Lower lobe of right lung (tissue), 2 donors: ENCODE data around the gene BID. TPM values are rescaled to one million over a fixed set of nuclear protein-coding genes. Genes with fewer than 3 reads are reported as not detected.

ENCODE experiments used
- ATAC-seq, 2 donors: fragments of 200-7000 bp; cut with Tn5 transposase; one replicate each; pipeline ENCODE4 v1.9.1; 2020 to 2022; ENCODE audit warnings: mild to moderate bottlenecking in 2 of 2, moderate library complexity in 2 of 2
- DNase-seq: peaks from one replicate; pipeline ENCODE4 v3.0.0-alpha.2; 2020
- H3K27ac ChIP-seq: fragments of 200-600 bp; one replicate; pipeline ENCODE4 v1.8.0; 2022
- H3K27me3 ChIP-seq: fragments of 200-600 bp; one replicate; pipeline ENCODE4 v1.8.0; 2022; ENCODE audit warnings: low read depth
- H3K36me3 ChIP-seq: fragments of 200-600 bp; one replicate; pipeline ENCODE4 v1.8.0; 2022; ENCODE audit warnings: mild to moderate bottlenecking
- H3K4me1 ChIP-seq: fragments of 200-600 bp; one replicate; pipeline ENCODE4 v1.8.0; 2022
- H3K4me3 ChIP-seq: fragments of 200-600 bp; one replicate; pipeline ENCODE4 v1.8.0; 2022; ENCODE audit warnings: mild to moderate bottlenecking
- H3K9me3 ChIP-seq: fragments of 200-600 bp; one replicate; pipeline ENCODE4 v1.8.0; 2022
- intact Hi-C: fragments of 100-400 bp; cut with DNase I; formaldehyde crosslinking; loops from one replicate; pipeline ENCODE4 v1.11.0; 2022
- total RNA-seq: library from RNA; stranded (reverse); fragmentation: NEBNext Ultra II Directional; extraction: Animal tissue kit (Norgen Biotek cat#: 25700); gene quantifications from one replicate; pipeline ENCODE4 v1.2.1, GENCODE V29; 2021
- TF ChIP-seq, protein P1 (sequence below): fragments of 200-600 bp; IDR thresholded peaks from one replicate; pipeline ENCODE4 v1.8.0; 2022; ENCODE audit warnings: antibody characterized with exemption, mild to moderate bottlenecking
- donor health status: DM: no; HTN: yes; CAD: no; lungs with severe emphysema.

BID gene
- total RNA-seq, 1 donor from 2014 or later = 34.3 TPM

DNA sequence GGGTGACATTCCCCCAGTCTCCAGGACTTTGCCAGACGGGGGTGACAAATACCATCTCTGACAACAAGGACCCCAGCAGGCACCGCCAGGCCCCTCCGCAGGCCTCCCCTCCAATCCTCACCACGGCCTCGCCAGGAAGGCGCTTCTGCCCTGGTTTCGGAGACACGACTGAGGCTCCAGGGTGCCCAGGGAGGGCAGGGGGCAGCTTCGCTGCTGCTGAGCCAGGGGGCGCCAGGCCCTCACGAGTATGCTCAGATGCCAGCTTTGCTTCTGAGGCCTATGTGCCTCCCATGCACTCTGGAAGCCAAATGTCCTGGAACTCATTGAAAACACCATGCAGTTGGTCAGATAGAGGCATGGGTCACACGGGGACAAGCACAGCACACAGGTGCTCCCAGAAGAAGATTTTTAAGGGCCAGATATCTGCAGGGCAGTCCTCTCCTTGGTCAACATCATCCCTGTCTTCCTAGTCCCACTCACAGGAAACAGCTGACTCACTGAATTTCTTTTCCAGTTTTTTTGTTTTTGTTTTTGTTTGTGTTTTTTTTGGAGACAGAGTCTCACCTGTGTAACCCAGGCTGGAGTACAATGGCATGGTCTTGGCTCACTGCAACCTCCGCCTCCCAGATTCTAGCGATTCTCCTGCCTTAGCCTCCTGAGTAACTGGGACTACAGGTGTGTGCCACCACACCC, 19.9 kb downstream of the BID start:
- H3K27me3 ChIP-seq = no peaks in the 10 kb centered on the region
- H3K27ac ChIP-seq = no peak overlapping the region
- H3K4me1 ChIP-seq = no peaks in the 10 kb centered on the region
- ATAC-seq (no peak), DNase-seq (no peak)
- H3K36me3 ChIP-seq = no peaks in the 10 kb centered on the region
- no peak overlapping the region for H3K4me3 ChIP-seq
- TF ChIP-seq, protein P1, sequence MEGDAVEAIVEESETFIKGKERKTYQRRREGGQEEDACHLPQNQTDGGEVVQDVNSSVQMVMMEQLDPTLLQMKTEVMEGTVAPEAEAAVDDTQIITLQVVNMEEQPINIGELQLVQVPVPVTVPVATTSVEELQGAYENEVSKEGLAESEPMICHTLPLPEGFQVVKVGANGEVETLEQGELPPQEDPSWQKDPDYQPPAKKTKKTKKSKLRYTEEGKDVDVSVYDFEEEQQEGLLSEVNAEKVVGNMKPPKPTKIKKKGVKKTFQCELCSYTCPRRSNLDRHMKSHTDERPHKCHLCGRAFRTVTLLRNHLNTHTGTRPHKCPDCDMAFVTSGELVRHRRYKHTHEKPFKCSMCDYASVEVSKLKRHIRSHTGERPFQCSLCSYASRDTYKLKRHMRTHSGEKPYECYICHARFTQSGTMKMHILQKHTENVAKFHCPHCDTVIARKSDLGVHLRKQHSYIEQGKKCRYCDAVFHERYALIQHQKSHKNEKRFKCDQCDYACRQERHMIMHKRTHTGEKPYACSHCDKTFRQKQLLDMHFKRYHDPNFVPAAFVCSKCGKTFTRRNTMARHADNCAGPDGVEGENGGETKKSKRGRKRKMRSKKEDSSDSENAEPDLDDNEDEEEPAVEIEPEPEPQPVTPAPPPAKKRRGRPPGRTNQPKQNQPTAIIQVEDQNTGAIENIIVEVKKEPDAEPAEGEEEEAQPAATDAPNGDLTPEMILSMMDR = no peak
- no peaks in the 10 kb centered on the region for H3K9me3 ChIP-seq
- intact Hi-C loops = no loop called here

DNA sequence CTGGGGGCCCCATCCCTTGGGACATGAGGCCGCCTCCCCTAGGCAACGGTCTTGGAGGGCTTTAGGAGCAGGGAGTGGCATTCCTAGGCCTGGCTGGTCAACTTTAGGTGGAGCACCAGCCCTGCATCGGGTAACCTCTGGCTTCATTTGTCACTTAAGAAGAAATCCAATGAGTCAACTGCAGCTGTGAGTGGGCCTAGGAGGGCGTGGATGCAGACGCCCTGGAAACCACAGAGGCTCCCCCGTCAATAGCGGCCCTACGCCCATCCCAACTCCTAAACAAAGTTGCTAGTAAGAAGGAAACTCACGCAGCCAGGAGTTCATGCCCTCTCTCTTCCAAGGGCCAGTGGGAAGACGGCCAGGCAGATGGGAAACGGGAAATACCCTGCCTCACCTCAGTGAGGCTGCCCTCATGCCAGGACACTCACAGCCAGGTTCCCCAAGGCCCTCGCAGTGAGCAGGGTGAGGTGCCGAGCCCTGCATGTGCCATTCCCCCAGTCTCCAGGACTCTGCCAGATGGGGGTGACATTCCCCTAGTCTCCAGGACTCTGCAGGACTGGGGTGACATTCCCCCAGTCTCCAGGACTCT, 20.8 kb downstream of the BID start:
- H3K27ac ChIP-seq = no peak overlapping the region
- DNase-seq = no peak
- intact Hi-C loops = no loop called here
- H3K9me3 ChIP-seq = no peaks in the 10 kb centered on the region
- peak; percentile 42 to 71 for ATAC-seq
- TF ChIP-seq, protein P1 = no peak
- no peaks in the 10 kb centered on the region for H3K27me3 ChIP-seq
- no peaks in the 10 kb centered on the region for H3K4me1 ChIP-seq
- H3K36me3 ChIP-seq = no peaks in the 10 kb centered on the region
- no peak overlapping the region for H3K4me3 ChIP-seq

DNA sequence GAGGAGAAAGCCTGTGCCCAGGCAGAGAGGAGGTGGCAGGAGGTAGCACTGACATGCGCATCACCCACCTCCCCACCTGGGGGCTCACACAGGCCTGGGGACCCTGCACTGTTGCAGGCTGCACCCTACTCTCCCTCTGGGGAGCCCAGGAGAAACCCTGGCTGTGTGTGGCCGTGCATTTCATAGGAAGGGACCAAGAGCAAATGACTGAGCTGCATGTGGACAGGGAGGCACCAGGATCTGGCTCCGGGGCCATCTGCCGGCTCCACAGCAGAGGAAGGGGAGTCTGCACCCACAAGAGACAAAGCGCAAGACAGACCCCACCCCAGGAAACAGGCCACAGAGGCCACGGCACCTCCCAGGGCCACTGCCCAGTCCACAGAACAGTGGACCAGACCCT, 22.7 kb downstream of the BID start:
- no peaks in the 10 kb centered on the region for H3K4me1 ChIP-seq
- intact Hi-C loops = no loop called here
- TF ChIP-seq, protein P1 = no peak
- no peak overlapping the region for H3K27ac ChIP-seq
- ATAC-seq = no peak
- no peak for DNase-seq
- H3K36me3 ChIP-seq = no peaks in the 10 kb centered on the region
- no peaks in the 10 kb centered on the region for H3K9me3 ChIP-seq
- H3K27me3 ChIP-seq = no peaks in the 10 kb centered on the region
- H3K4me3 ChIP-seq = no peak overlapping the region

DNA sequence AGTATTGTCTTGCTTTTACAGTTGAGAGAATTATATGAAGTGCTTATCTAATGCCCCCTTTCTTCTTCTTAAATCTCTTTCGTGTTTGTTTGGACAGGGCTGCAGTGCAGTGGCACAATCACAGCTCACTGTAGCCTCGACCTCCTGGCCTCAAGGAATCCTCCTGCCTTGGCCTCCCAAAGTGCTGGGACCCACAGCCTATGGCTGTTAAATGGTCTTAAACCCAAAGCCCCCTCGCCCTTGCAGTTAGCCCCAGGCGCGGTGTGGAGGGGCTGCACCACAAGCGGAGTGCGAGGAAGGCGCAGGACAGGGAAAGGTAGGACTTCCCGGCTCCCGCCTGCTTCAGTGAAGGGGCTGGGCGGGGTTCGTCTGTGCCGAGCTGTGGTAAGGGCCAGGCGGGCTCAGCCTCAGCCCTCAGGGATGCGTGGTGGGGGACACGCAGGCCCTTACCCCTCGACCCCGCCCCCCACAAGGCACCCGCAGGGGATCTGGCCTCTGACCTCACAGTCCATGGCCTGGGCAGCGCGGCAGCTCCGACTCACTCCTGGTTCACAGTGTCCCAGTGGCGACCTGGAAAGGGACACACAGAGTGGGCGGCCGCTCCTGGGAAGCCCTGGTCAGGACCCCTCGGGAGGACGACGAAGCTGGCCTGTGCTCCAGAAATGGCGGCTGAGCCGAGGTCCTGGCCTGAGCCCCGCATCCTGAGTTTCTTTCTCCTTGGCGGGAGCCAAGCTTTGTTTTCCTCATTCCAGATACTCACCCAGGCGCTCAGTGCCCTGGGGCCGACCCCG, 24.5 kb downstream of the BID start:
- H3K9me3 ChIP-seq = no peaks in the 10 kb centered on the region
- no peak for DNase-seq
- no peaks in the 10 kb centered on the region for H3K4me1 ChIP-seq
- no peak overlapping the region for H3K4me3 ChIP-seq
- no peak for ATAC-seq
- H3K36me3 ChIP-seq = no peaks in the 10 kb centered on the region
- TF ChIP-seq, protein P1 = no peak
- no peak overlapping the region for H3K27ac ChIP-seq
- intact Hi-C loops = no loop called here
- H3K27me3 ChIP-seq = no peaks in the 10 kb centered on the region

GRCh38 chr22:17748555-17749353, 25.5 kb downstream of the BID start:
- DNase-seq (no peak), ATAC-seq (no peak)
- TF ChIP-seq, protein P1 = no peak
- Histone ChIP-seq H3K27ac (no peak overlapping the region), H3K4me1 (no peaks in the 10 kb centered on the region), H3K4me3 (no peak overlapping the region), H3K9me3 (no peaks in the 10 kb centered on the region), H3K36me3 (no peaks in the 10 kb centered on the region), H3K27me3 (no peaks in the 10 kb centered on the region)
- intact Hi-C loops = no loop called here
